Measurements from ENCODE around the gene TMEM170B. TPM values are rescaled to one million over a fixed set of nuclear protein-coding genes. Genes with fewer than 3 reads are reported as not detected.

The TMEM170B gene
- polyA plus RNA-seq, 1 experiment, result 0.26 TPM

- peak overlapping the region; percentile 76 for H3K27ac ChIP-seq (ENCODE audit: low read depth, low read length)
- TF ChIP-seq CTCF (IDR thresholded peaks at IDR 0.05; ENCODE audit: low read depth, low read length), result no peak
- no peaks in the 10 kb centered on the region for H3K9me3 ChIP-seq (ENCODE audit: control insufficient read depth, insufficient read depth, low read length)
- no peaks in the 10 kb centered on the region for H3K27me3 ChIP-seq (ENCODE audit: control insufficient read depth, insufficient read depth, low read length)
- H3K4me3 ChIP-seq (ENCODE audit: low read depth, low read length), result no peak overlapping the region
- CTCF ChIA-PET, result interaction anchor here (0.8 to 2.1 kb wide), 2 partner anchors 18 to 28 kb away, joined by 3 to 11 read pairs; no protein-coding TSS in a partner anchor
- DNase-seq (ENCODE audit: low read depth, low spot score), result no peak
- POLR2A ChIA-PET, result interaction anchor here (1.0 to 2.6 kb wide), 2 partner anchors 37 to 40 kb away, joined by 7 to 11 read pairs; no protein-coding TSS in a partner anchor
Observed at GRCh38 chr6:11613336-11613735, 75.8 kb downstream of the TMEM170B start.

- H3K4me3 ChIP-seq (ENCODE audit: low read depth, low read length), result no peak overlapping the region
- DNase-seq (ENCODE audit: low read depth, low spot score), result peak; percentile 93
- POLR2A ChIA-PET, result interaction anchor here (1.0 to 2.6 kb wide), 2 partner anchors 36 to 40 kb away, joined by 7 to 11 read pairs; no protein-coding TSS in a partner anchor
Observed at GRCh38 chr6:11613858-11614257, 76.3 kb downstream of the TMEM170B start.

GRCh38 chr6:11614534-11615213 lies 77.1 kb downstream of the TMEM170B start:
- ChIA-PET POLR2A (interaction anchor here (2.6 kb wide), 1 partner anchor 39 kb away, joined by 11 read pairs; no protein-coding TSS in a partner anchor), CTCF (interaction anchor here (0.8 to 1.6 kb wide), 3 partner anchors 30 to 40 kb away, joined by 3 to 10 read pairs (median 4); no protein-coding TSS in a partner anchor)
- H3K27me3 ChIP-seq (ENCODE audit: control insufficient read depth, insufficient read depth, low read length), result no peaks in the 10 kb centered on the region
- no peak for TF ChIP-seq CTCF (IDR thresholded peaks at IDR 0.05; ENCODE audit: low read depth, low read length)
- no peaks in the 10 kb centered on the region for H3K9me3 ChIP-seq (ENCODE audit: control insufficient read depth, insufficient read depth, low read length)
- no peak overlapping the region for H3K4me3 ChIP-seq (ENCODE audit: low read depth, low read length)
- no peak for DNase-seq (ENCODE audit: low read depth, low spot score)
- peak overlapping the region; percentile 96 for H3K27ac ChIP-seq (ENCODE audit: low read depth, low read length)

More at GRCh38 chr6:11613858-11614257, 76.3 kb downstream of the TMEM170B start:
- TF ChIP-seq CTCF (IDR thresholded peaks at IDR 0.05; ENCODE audit: low read depth, low read length), result no peak
- CTCF ChIA-PET, result interaction anchor here (0.9 kb wide), 1 partner anchor 29 kb away, joined by 4 read pairs; no protein-coding TSS in a partner anchor
- H3K27ac ChIP-seq (ENCODE audit: low read depth, low read length), result peak overlapping the region; percentile 96
- H3K27me3 ChIP-seq (ENCODE audit: control insufficient read depth, insufficient read depth, low read length), result no peaks in the 10 kb centered on the region
- no peaks in the 10 kb centered on the region for H3K9me3 ChIP-seq (ENCODE audit: control insufficient read depth, insufficient read depth, low read length)

GRCh38 chr6:11615214-11615602 lies 77.7 kb downstream of the TMEM170B start:
- ChIA-PET CTCF (interaction anchor here (0.7 to 1.6 kb wide), 5 partner anchors 30 to 996 kb away, joined by 3 to 10 read pairs (median 3); no protein-coding TSS in a partner anchor), POLR2A (interaction anchor here (0.8 to 2.6 kb wide), 3 partner anchors 29 to 151 kb away, joined by 3 to 13 read pairs (median 11); no protein-coding TSS in a partner anchor)
- no peaks in the 10 kb centered on the region for H3K27me3 ChIP-seq (ENCODE audit: control insufficient read depth, insufficient read depth, low read length)
- H3K27ac ChIP-seq (ENCODE audit: low read depth, low read length), result peak overlapping the region; percentile 62
- H3K4me3 ChIP-seq (ENCODE audit: low read depth, low read length), result no peak overlapping the region
- no peaks in the 10 kb centered on the region for H3K9me3 ChIP-seq (ENCODE audit: control insufficient read depth, insufficient read depth, low read length)
- TF ChIP-seq CTCF (IDR thresholded peaks at IDR 0.05; ENCODE audit: low read depth, low read length), result no peak
- no peak for DNase-seq (ENCODE audit: low read depth, low spot score)

- TF ChIP-seq CTCF (IDR thresholded peaks at IDR 0.05; ENCODE audit: low read depth, low read length), result no peak
- ChIA-PET CTCF (interaction anchor here (0.7 to 1.2 kb wide), 3 partner anchors 39 to 995 kb away, joined by 3 to 5 read pairs (median 4); no protein-coding TSS in a partner anchor), POLR2A (interaction anchor here (0.6 to 1.5 kb wide), 11 partner anchors 17 to 150 kb away, joined by 3 to 13 read pairs (median 3); no protein-coding TSS in a partner anchor)
- Histone ChIP-seq H3K9me3 (ENCODE audit: control insufficient read depth, insufficient read depth, low read length) (no peaks in the 10 kb centered on the region), H3K27ac (ENCODE audit: low read depth, low read length) (peak overlapping the region; percentile 94), H3K27me3 (ENCODE audit: control insufficient read depth, insufficient read depth, low read length) (no peaks in the 10 kb centered on the region), H3K4me3 (ENCODE audit: low read depth, low read length) (no peak overlapping the region)
- peak; percentile 91 for DNase-seq (ENCODE audit: low read depth, low spot score)
Observed at GRCh38 chr6:11616200-11616611, 78.7 kb downstream of the TMEM170B start.
